ENCODE measurements around the gene EDAR.

Gene EDAR
- long read RNA-seq: 0 reads

DNA sequence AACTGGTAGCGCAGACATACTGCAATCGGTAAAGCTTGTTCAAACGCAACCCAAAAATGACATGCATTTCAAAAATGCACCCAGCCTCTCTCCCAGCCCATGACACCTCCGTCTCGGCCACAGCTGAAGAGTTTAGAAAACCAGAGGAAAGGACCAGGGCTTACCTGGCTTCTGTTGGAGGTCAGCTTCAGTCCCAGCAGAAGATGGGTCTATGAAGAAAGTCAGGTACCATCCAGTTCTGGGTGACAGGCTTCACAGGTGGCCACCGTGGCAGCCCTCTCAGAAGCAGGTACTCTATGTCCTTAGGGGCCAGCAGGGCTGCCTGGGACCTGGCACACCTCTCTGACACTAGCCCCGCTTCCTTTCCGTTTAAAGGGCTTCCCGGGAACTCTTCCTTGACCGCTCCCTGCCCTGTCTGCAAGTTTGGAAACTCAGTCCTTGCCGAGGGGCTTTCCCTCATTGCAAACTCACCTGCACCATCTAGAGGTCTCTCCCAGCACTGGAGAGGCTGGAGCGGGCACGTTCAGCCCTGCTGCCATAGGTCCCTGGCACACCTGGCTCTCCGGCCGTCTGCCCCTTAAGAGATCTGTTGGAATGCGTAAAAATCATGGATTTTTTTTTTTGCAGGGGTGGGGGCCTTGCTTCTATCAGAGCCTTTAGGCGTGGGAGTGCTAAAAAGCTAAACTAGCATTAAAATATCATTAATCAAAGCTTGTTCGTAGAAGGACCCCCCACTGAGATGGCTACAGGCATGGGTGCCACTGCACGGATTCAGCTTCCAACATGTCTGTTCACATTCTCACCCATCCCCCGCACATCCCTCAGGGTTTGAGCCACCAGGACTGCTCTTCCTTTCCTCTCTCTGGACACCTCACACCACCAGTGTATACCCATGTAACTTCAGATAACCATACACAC lies at the start of gene EDAR:
Gene EDAR, minus strand, starts transcription at position 425 of the 918 bp plus-strand sequence. CDS start 58,206 bp downstream, outside the sequence.
- DNase-seq (ENCODE audit: low read depth in 1 of 2, low spot score in 1 of 2): no peak
- Histone ChIP-seq H3K27me3 (ENCODE audit: insufficient read depth, poor library complexity, severe bottlenecking) (peaks cover 6% of the 10 kb centered on the region), H3K4me3 (replicated peaks; ENCODE audit: insufficient read depth, low read length) (no peak within 1 kb of the TSS), H3K27ac (replicated peaks) (no peak within 1 kb of the TSS)
- TF ChIP-seq, protein P1, sequence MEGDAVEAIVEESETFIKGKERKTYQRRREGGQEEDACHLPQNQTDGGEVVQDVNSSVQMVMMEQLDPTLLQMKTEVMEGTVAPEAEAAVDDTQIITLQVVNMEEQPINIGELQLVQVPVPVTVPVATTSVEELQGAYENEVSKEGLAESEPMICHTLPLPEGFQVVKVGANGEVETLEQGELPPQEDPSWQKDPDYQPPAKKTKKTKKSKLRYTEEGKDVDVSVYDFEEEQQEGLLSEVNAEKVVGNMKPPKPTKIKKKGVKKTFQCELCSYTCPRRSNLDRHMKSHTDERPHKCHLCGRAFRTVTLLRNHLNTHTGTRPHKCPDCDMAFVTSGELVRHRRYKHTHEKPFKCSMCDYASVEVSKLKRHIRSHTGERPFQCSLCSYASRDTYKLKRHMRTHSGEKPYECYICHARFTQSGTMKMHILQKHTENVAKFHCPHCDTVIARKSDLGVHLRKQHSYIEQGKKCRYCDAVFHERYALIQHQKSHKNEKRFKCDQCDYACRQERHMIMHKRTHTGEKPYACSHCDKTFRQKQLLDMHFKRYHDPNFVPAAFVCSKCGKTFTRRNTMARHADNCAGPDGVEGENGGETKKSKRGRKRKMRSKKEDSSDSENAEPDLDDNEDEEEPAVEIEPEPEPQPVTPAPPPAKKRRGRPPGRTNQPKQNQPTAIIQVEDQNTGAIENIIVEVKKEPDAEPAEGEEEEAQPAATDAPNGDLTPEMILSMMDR (IDR thresholded peaks at IDR 0.05; ENCODE audit: insufficient read depth, low read length): no peak
- TF ChIP-seq POLR2AphosphoS5 (IDR thresholded peaks at IDR 0.05; ENCODE audit: low read depth) (no peak), GABPA (IDR thresholded peaks at IDR 0.05; ENCODE audit: low read depth) (no peak), SPI1 (IDR thresholded peaks at IDR 0.05; ENCODE audit: borderline replicate concordance, low read depth) (no peak)
- TF ChIP-seq, protein P2, sequence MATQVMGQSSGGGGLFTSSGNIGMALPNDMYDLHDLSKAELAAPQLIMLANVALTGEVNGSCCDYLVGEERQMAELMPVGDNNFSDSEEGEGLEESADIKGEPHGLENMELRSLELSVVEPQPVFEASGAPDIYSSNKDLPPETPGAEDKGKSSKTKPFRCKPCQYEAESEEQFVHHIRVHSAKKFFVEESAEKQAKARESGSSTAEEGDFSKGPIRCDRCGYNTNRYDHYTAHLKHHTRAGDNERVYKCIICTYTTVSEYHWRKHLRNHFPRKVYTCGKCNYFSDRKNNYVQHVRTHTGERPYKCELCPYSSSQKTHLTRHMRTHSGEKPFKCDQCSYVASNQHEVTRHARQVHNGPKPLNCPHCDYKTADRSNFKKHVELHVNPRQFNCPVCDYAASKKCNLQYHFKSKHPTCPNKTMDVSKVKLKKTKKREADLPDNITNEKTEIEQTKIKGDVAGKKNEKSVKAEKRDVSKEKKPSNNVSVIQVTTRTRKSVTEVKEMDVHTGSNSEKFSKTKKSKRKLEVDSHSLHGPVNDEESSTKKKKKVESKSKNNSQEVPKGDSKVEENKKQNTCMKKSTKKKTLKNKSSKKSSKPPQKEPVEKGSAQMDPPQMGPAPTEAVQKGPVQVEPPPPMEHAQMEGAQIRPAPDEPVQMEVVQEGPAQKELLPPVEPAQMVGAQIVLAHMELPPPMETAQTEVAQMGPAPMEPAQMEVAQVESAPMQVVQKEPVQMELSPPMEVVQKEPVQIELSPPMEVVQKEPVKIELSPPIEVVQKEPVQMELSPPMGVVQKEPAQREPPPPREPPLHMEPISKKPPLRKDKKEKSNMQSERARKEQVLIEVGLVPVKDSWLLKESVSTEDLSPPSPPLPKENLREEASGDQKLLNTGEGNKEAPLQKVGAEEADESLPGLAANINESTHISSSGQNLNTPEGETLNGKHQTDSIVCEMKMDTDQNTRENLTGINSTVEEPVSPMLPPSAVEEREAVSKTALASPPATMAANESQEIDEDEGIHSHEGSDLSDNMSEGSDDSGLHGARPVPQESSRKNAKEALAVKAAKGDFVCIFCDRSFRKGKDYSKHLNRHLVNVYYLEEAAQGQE (IDR thresholded peaks at IDR 0.05; ENCODE audit: insufficient replicate concordance, low read depth): no peak

DNA sequence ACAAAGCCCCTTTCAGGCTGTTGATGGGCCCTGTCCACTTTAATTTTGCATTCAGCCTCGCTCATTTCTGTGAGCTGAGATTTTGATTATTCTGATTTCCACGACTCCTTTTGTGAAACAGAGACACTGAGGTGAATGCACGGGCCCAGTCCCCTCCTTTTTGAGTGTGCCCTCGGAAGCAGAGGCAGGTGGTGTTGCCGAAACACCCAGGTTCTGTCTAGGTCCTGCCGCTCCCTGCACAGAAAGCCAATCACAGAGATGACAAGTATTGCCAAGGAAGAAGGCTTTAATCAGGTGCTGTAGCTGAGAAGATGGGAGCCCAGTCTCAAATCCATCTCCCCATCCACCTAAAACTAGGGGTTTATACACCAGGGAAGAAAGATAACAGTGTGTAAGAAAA lies 44.2 kb upstream of the EDAR start:
- TF ChIP-seq POLR2AphosphoS5 (IDR thresholded peaks at IDR 0.05; ENCODE audit: low read depth) (no peak), GABPA (IDR thresholded peaks at IDR 0.05; ENCODE audit: low read depth) (no peak), SPI1 (IDR thresholded peaks at IDR 0.05; ENCODE audit: borderline replicate concordance, low read depth) (no peak)
- TF ChIP-seq, protein P1 (IDR thresholded peaks at IDR 0.05; ENCODE audit: insufficient read depth, low read length): no peak
- TF ChIP-seq, protein P2 (IDR thresholded peaks at IDR 0.05; ENCODE audit: insufficient replicate concordance, low read depth): no peak
- no peaks in the 10 kb centered on the region for H3K27me3 ChIP-seq (ENCODE audit: insufficient read depth, poor library complexity, severe bottlenecking)
- no peak for DNase-seq (ENCODE audit: low read depth in 1 of 2, low spot score in 1 of 2)
- H3K4me3 ChIP-seq (replicated peaks; ENCODE audit: insufficient read depth, low read length): no peak overlapping the region
- H3K27ac ChIP-seq (replicated peaks): peak overlapping the region; percentile 85

DNA sequence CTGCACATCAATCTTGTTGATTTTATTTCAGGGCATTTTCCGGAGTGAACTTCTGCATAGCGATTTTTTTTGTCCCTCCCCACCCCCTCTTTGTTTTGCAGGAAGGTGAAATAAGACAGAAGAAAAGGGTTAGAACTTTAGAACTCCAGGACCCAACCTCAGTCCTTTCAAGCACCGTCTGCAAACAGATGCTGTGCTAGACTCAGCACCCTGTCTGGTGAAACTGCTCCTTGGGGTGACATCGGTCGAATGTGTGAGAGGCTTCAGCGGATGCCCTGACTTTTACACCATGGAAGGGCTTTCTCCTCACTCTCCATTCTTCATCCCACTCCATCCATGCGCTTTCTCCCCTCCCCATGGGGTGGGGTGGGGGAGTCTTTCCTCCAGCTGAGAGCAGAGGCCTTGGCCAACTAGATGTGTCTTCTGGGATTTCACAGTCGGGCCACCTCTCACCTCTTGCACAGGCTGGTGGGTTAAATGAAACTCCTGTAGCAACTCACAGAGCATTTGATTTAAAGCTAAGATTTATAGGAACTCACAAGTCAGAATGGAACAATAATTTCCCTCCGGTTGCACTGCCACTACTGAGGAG lies 43.3 kb upstream of the EDAR start:
- DNase-seq (ENCODE audit: low read depth in 1 of 2, low spot score in 1 of 2): no peak
- TF ChIP-seq GABPA (IDR thresholded peaks at IDR 0.05; ENCODE audit: low read depth): no peak
- TF ChIP-seq POLR2AphosphoS5 (IDR thresholded peaks at IDR 0.05; ENCODE audit: low read depth): no peak
- TF ChIP-seq, protein P1 (IDR thresholded peaks at IDR 0.05; ENCODE audit: insufficient read depth, low read length): no peak
- no peak for TF ChIP-seq SPI1 (IDR thresholded peaks at IDR 0.05; ENCODE audit: borderline replicate concordance, low read depth)
- TF ChIP-seq, protein P2 (IDR thresholded peaks at IDR 0.05; ENCODE audit: insufficient replicate concordance, low read depth): no peak
- Histone ChIP-seq H3K27me3 (ENCODE audit: insufficient read depth, poor library complexity, severe bottlenecking) (no peaks in the 10 kb centered on the region), H3K27ac (replicated peaks) (peak overlapping the region; percentile 85), H3K4me3 (replicated peaks; ENCODE audit: insufficient read depth, low read length) (peak overlapping the region; percentile 39)
